ENCODE results near the gene HMCN1.
"Not testable (repeated sequence)": the region's sequence is repeated elsewhere in the genome, so short reads cannot be mapped to it uniquely, and the experiment has no call there.

HMCN1 gene

DNA sequence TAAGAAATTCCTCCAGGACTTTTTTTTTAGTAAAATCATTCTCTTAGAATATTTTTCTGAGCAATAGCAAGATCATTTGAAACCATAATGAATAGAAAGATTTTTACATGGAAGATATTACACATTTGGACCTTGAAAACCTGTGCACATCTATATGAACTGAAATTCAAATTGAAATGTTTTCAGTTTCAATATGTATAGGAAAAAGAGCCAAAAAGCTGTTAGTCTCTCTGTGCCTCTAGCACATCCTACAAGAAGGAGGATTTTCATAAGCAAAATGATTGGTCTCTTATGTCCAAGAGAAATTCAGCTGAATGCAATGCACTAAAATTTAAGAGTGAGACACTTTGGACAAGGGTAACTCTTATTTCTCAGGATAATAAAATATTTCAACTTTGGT, 8.2 kb downstream of the HMCN1 start:
- no peak for DNase-seq

DNA sequence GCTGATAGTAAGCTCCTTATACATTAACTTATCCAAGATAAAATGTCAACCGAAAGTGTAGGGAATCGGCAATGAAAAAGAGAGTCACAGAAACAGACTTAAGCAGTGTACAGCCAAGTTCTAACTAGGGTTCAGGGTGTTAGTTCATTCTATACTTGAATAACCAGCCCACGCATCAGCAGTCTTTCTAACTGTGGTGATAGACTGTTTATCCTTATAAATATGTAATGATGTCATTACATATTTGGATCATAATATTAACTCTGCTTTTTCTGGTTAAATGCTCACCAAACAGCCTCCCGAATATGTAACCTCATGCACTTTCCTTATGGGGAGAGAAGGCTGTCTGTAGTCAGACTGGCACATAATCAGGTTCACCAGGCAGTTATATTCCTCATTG, 11.0 kb downstream of the HMCN1 start:
- no peak for DNase-seq

DNA sequence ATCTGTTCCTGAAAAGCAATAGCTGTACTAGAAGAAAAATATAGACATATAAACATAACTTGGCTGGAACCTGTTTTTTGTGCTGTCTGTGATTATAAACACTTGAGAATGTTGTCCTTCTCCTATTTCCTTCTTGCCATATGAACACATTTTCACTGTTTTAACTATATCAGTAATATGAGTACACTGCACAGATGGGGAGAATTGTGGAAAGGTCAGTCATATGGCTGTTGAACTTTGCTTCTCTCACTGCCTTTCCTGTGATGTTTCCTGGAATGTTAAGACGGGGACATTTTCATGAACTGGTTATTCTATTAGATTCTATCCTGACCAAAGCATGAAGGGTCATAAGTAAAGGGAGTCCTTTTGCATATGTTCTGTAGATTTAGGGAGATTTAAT, 24.9 kb downstream of the HMCN1 start:
- no peak for DNase-seq

DNA sequence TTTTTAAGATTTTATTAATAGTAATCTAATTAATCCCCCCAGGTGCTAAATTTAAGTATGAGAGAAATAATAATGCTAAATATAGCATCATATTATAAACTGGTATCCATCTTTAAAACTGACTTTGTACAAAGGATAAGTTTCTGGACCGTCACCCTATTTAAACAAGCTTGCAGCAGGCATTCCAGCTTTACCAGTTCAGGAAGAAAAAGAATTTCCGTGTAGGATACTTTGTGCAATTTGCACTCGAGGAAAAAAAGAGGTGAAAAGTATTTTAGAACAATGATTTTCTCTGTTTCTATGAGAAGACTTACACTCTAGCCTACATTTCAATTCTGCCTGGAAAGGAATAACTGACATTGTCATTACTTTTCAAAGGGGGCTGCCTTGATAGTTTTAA, 27.6 kb downstream of the HMCN1 start:
- no peak for DNase-seq

DNA sequence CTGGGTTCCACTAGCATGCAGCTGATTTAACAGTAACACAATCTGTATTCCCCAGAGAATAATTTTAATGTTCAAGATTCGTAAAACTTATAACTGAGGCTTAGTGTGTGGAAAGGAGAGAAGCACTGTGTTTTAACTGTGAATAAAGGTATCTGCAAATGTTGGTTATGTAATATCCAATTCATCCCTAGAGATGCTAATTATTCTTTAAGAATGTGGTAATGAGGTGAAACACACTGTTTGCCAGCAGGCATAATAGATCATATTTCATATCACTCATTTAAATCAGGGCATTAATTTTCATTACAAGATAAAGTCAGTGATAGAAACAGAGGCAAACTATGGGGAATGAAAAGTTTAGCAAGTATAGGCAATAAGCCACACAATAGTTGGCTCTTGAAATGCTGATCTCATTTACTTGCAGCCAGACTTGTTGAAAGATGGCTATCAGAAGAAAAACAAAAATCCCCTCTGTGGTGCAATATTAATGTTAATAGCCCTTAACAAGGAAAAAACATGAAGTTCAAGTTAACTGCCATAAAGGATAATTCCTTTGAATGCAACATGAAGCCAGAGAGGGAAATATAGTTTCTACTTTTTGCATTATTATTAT, 33.4 kb downstream of the HMCN1 start:
- no peak for DNase-seq

DNA sequence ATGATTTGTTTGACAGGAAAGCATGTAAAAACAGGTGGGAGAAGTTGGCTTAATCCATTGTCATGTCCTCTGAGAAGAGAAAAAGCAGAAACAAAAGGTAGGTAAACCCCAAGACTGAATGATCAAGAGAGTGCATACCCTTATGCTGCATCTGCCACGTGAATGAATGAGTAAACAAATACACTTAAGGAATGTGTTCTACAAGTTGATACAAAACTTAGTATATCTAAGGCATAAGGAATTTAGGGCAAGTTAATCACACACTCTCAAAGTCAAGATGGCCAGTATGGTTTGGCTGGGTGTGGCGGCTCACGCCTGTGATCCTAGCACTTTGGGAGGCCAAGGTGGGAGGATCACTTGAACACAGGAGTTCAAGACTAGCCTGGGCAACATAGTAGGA, 34.2 kb downstream of the HMCN1 start:
- DNase-seq = no peak

DNA sequence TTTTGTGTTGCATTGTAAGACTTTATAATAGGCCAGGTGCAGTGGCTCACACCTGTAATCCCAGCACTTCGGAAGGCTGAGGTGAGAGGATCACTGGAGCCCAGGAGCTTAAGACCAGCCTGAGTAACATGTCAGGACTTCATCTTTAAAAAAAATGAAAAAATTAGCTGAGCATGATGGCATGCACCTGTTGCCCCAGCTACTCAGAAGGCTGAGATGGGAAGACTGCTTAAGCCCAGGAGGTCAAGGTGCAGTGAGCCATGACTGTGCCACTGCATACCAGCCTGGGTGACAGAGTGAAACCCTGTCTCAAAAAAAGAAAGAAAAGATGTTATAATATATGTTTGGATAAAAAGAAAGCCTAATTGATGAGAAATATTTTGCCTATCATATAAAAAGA, 34.9 kb downstream of the HMCN1 start:
- no peak for DNase-seq

DNA sequence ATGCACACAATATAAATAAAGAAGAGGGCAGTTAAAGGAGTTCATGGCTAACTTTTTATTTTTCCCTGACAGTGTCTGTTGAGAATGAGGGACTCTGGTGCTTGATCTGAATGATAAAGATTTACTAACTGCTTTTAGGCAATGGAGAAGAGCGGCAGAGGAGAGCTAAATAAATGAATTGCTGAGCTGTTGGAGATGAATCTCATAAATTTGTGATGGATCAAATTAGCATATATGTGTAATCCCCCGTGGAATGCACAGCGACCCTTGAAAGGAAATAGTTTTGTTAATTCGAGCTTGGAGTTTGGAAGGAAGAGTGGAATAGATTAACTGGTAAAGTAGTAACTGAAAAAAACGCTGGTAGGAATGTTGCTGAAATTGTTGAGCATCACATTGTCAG, 40.2 kb downstream of the HMCN1 start:
- no peak for DNase-seq

DNA sequence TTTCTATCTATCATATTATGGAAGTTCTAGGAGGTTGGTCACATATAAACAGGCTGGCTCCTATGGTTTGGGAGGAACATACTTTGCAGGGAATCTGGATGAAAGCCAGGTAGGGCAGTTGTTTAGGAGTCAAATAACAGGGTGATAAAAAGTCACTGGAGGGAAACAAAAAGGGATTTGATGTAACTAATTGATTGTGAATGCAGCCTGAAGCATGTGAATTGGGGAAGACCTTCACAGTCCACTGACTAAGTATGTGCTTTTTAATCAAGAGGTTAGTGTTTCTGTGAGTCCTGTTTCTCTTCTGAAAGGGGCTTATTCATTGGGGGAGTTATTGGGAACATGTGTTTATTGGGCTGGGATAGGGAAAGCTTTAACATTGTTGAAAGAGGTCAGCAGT, 41.3 kb downstream of the HMCN1 start:
- DNase-seq = no peak

DNA sequence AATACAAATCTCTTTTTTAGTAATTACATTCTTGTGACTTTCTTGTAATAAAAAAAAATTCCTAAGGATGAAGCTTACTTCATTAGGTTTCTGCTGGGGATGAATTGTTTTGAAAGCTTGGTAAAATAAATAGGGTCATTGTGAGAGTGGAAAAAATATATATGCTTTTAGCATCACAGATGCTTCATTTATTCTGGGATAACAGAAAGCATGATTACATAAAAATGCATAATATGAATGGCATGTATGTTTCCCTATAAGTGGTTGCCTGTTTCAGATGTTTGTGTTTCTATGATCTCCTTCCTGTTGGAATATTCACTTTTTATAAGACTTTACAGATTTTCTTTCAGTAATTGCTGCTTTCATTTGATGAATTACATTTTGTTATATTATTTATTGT, 42.3 kb downstream of the HMCN1 start:
- no peak for DNase-seq

DNA sequence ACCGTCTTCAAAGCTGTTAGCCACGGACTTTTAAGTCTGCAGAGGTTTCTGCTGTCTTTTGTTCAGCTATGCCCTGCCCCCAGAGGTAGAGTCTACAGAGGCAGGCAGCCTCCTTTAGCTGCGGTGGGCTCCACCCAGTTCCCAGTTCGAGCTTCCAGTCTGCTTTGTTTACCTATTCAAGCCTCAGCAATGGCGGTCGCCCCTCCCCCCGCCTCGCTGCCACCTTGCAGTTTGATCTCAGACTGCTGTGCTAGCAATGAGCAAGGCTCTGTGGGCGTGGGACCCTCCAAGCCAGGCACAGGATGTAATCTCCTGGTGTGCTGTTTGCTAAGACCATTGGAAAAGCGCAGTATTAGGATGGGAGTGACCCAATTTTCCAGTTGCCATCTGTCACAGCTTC, 49.7 kb downstream of the HMCN1 start:
- not testable (repeated sequence) for DNase-seq

DNA sequence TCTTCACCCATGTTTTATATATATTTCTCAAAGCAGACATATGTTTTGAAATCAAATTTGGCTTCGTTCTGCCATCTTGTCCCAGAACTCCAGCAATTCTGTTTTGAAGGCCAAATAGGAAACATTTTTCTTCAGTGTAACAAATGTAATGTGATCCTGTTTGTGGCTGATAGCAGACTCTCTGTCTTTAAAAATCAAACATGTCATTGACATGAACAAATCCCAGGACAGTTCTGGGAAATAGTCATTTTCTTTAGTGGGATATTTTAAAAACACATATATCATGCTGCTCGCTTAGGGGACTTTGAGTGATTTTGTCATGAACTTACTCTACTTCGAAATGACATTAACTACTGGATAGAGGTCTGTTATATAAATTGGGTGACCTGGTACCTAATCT, 51.4 kb downstream of the HMCN1 start:
- no peak for DNase-seq

DNA sequence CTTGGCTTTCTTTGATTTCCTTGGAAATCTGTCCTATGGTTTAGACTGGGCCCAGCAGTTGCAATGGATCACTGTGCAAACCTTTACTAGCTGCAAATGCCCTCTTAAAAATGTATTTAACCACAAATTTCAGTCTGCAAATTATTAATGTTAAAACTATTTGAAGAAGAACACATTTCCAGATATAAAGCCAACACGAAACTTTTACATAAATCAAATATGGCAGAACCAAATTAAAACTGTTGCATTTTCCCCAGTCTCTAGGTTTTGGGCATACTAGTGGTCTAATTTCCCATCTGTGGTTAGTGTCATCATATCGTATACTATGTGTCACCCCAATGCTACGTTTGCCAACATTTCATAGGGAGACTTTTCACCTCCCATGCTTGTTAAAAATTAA, 52.3 kb downstream of the HMCN1 start:
- DNase-seq = no peak

DNA sequence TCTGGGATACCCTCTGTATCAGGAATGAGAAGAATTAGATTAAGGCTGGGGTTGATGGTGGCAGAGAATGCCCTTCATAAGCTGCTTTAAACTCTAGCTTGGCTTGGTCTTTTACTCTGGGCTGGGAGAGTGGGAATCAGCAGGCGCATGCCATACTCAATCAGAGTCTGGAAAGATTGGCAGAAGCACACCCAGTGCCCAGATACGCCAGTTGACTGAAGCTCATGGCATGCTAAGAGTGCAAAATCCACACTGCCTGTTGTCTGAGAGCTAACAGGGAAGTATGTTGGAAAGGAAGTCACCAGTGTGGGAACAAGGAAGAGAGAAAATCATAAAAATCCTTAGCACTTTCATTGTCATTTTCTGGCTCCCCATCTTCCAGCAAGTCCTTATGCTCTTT, 53.0 kb downstream of the HMCN1 start:
- DNase-seq = no peak

DNA sequence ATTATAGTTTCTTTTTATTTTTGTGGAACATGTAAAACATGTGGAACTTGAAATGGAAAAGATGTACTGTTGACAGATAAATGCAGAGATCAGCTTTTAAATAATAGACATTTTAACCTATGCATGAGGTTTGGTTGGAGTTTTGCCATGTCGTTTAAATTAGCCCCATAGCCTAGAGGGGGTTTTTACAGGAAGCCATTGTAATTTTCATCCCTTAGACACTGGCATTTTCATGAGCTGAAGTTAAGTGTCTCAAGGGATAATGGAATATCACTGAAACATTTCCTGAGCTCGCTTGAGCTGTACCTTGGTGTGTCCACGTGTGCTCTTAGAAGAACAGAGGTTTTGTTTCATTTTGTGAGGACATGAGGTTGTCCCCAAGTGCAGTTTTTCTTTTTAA, 54.2 kb downstream of the HMCN1 start:
- no peak for DNase-seq

DNA sequence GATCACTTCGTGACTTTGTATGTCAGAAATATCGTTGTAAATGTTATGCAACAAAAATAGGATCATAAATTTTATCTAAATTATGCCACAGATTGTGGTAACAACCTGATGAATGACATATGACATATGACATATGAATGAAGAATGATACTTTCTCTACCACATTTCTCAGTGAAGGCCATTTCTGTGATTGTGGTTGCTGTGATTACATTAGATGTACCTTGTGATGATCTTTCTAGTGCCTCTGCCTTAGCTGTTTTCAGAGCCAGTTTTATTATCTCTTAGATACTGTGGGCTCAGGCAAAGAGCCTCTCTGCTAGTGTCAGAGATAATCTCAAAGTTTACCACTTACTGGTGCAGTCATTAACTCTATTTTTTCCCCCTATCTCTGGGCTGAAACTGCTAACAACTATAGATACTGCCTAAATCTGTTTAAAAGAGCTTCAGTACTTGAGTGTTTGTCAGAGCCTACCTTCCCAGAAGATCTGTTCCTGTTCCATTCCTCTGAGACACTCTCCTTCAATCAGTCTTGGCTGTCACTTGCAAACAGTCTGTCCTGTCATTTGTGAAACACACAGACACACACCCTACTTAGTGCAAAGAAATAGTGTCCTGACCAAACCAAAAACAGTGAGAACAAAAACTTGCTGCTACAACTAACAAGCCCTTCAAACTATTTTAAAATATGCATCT, 55.5 kb downstream of the HMCN1 start:
- no peak for DNase-seq

DNA sequence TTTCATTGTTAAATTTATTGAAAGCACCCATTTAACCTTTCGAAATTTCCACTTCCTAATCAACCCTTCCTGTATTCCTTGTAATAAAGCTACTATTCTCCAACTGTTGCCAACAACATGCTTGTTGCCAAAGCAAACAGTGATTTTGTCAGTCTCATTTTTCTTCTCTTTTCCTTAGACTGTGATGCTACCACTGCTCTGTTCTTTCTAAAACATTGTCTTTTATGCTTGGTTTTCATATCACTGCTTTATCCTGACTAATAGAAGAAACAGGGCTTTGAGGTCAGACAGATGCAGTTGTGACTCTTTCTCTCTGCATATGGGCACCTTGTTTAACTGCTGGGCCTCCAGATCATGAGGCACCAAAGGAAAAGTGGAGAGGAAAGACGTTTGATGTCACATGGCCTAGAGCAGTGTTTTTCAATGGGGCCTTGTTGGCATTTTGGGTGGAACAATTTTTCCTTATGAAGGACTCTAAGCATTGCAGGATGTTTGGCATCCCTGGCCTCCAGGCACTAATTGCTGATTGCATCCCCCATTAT, 56.1 kb downstream of the HMCN1 start:
- DNase-seq = no peak

DNA sequence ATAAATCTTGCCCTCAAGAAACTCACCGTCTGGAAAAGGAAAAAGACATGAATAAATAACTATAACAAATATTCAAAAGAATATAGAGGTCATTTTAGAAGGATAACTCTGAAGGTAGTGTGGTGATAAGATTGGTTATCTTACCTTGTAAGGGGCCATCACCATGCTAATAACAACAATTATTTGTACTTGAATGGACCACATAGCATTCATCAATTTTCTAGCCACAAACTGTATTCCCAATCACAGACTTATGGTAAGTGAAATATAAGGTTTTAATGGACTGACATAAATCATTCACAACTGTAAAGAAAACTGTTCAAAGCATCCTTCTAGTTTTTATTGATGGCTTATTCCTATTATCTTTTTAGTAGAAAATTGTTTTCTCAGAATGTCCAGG, 57.8 kb downstream of the HMCN1 start:
- DNase-seq = no peak

DNA sequence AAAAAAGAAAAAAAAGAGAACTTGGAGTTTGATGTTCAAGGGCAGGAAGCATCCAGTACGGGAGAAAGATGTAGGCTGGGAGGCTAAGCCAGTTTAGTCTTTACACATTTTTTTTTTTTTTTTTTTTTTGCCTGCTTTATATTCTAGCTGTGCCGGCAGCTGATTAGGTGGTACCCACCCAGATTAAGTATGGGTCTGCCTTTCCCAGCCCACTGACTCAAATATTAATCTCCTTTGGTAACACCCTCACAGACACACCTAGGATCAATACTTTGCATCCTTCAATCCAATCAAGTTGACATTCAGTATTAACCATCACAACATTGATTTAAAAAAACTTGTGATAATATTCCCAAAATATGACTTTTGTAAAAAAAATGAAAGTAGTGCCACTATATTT, 60.3 kb downstream of the HMCN1 start:
- DNase-seq = not testable (repeated sequence)

DNA sequence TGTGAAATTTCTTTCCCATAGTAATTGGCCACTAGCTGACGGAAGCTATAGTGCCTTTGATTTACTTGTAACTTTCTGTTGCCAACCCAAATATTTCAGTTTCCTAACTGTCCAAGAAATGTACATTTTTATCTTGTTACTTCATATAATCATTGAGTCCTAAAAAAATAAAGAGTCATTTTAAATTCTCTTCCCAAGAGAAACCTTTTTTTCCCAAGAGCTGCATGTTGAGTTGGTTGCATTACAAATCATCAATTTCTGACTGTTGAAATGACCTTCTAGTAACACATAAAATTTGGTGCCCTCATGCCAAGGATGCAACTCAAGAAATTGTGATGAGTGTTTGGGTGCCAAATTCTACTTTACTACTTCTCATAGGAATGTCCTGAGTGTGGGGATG, 61.0 kb downstream of the HMCN1 start:
- no peak for DNase-seq

DNA sequence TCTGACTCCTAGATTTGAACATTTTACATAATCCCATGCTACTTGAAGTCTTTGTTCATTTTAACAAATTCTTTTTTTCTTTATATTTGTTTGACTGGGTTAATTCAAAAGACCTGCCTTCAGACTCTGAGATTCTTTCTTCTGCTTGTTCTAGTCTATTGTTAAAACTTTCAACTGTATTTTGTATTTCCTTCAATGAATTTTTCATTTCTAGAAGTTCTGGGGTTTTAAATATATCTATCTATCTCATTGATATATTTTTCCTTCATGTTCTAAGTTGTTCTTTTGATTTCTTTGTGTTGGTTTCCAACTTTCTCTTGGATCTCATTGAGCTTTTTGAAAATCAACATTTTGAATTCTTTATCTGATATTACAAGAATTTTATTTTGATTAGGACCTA, 64.3 kb downstream of the HMCN1 start:
- DNase-seq = no peak

DNA sequence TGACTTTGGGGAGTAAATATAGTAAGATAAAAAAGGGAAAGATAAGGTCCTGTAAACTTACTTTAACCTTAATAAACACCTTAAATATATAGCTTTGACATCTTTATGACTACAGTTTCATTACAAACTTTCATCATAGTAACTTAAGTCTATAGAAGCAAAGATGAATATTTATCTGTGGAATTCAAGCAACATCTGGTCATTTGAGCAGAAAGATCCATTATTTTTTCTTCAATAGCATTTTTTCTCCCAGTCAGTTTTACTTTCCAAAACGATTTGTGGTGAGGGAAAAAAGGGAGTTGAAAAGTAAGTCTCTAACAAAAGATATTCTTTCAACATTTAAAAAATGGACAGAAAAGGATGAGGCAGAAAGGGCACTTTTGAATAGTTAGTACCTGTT, 69.0 kb downstream of the HMCN1 start:
- no peak for DNase-seq

DNA sequence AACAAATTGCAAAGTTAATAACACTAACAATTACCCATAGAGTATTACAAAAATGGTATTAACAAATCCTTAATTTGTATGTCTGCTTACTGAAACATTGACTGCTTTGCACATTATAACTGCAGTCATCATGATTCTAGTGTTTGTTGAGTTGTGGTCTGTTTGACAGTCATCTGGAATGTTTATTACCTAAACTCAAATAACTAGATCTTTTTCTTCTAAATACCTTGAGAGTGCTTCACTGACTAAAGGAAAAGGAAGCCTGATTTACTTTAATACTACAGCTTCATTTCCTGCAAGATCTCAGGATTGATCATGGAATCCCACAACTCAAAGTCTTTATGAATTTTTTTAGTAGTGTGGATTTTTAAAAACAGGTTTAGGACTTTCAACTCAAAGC, 70.0 kb downstream of the HMCN1 start:
- no peak for DNase-seq

DNA sequence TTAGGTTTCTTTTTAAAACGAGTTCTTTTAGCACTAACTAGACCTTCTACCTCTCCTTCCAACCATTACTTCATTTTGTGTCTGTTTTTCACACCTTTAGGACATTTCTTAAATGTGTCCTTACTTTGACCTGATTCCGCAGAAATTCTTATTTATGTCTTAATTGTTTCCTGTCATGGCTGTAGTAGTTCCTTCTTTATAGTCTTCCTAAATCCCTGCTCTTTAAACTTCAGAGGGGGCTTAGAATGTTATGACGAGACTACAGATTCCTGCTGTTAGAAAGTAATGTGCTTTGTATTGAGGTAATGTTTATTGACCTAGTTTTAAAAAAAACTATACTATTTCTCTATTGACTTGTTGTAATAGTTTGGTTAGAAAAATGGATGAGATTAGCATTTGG, 70.4 kb downstream of the HMCN1 start:
- no peak for DNase-seq

DNA sequence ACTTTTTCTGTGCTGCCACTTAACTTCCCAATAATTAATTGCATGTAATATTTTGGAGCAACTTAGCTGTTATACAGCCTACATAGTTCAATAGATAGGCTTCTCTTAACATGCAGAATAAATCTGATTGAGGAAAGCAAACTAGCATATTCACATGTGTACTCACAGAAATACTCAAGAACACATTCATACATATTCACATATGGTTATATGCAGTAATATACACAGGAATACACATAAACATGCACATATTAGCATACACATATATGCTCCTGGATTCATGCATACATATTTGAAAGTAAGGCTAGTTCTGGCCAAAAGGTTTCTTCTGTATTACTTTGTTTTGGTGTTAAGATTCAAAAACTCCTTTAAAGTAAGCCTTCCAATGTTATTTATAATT, 73.1 kb downstream of the HMCN1 start:
- no peak for DNase-seq
